NCI-H1417 treated with DMSO at 0.1 percent for 48 hours (cell line): Measurements from ENCODE around the gene MAEA.
A peak's percentile ranks its signal among the peaks of the same experiment; 100 is the strongest.
"Not testable (repeated sequence)": the region's sequence is repeated elsewhere in the genome, so short reads cannot be mapped to it uniquely, and the experiment has no call there.

ENCODE experiments used
- DNase-seq: peaks from one replicate; lab custom pipeline; 2025; lab: John Stamatoyannopoulos, UW

The MAEA gene

GRCh38 chr4:1335193-1335883 is 45.6 kb downstream of the MAEA start:
- not testable (repeated sequence) for DNase-seq

GRCh38 chr4:1336088-1336491 is 46.4 kb downstream of the MAEA start:
- DNase-seq, result no peak

- no peak for DNase-seq
Observed at GRCh38 chr4:1337376-1337831, 47.7 kb downstream of the MAEA start.

- no peak for DNase-seq
Observed at GRCh38 chr4:1337951-1338751, 48.5 kb downstream of the MAEA start.

- no peak for DNase-seq
Observed at GRCh38 chr4:1338752-1339414, 49.2 kb downstream of the MAEA start.

GRCh38 chr4:1339489-1339888 is 49.8 kb downstream of the MAEA start:
- no peak for DNase-seq

- DNase-seq, result no peak
Observed at GRCh38 chr4:1340181-1340747, 50.6 kb downstream of the MAEA start.

- DNase-seq, result no peak
Observed at GRCh38 chr4:1340861-1341260, 51.2 kb downstream of the MAEA start.

- no peak for DNase-seq
Observed at GRCh38 chr4:1342003-1342402, 52.3 kb downstream of the MAEA start.

- DNase-seq, result no peak
Observed at GRCh38 chr4:1344696-1345095, 55.0 kb downstream of the MAEA start.

GRCh38 chr4:1345903-1346780 is 56.5 kb downstream of the MAEA start:
- no peak for DNase-seq

GRCh38 chr4:1346781-1347409 is 57.2 kb downstream of the MAEA start, which contains the start of gene UVSSA:
Gene UVSSA, plus strand, starts transcription at chr4:1347208. Its CDS starts 884 bp downstream, at chr4:1348092.
- peak; percentile 94 for DNase-seq

GRCh38 chr4:1347410-1347864 is 57.7 kb downstream of the MAEA start:
- no peak for DNase-seq

- DNase-seq, result no peak
Observed at GRCh38 chr4:1348014-1348513, 58.4 kb downstream of the MAEA start.

- DNase-seq, result no peak
Observed at GRCh38 chr4:1348746-1349145, 59.1 kb downstream of the MAEA start.

GRCh38 chr4:1349359-1350168 is 59.9 kb downstream of the MAEA start:
- DNase-seq, result no peak

GRCh38 chr4:1350169-1350520 is 60.5 kb downstream of the MAEA start:
- DNase-seq, result no peak

- peak; percentile 11 for DNase-seq
Observed at GRCh38 chr4:1351854-1352566, 62.3 kb downstream of the MAEA start.

- DNase-seq, result no peak
Observed at GRCh38 chr4:1352567-1352900, 62.8 kb downstream of the MAEA start.
